Measurements from ENCODE around the gene CDH13. TPM values are rescaled to one million over a fixed set of nuclear protein-coding genes. Genes with fewer than 3 reads are reported as not detected.

Gene CDH13
- polyA plus RNA-seq, 1 donor from 2014 or later = 3.2 TPM

DNA sequence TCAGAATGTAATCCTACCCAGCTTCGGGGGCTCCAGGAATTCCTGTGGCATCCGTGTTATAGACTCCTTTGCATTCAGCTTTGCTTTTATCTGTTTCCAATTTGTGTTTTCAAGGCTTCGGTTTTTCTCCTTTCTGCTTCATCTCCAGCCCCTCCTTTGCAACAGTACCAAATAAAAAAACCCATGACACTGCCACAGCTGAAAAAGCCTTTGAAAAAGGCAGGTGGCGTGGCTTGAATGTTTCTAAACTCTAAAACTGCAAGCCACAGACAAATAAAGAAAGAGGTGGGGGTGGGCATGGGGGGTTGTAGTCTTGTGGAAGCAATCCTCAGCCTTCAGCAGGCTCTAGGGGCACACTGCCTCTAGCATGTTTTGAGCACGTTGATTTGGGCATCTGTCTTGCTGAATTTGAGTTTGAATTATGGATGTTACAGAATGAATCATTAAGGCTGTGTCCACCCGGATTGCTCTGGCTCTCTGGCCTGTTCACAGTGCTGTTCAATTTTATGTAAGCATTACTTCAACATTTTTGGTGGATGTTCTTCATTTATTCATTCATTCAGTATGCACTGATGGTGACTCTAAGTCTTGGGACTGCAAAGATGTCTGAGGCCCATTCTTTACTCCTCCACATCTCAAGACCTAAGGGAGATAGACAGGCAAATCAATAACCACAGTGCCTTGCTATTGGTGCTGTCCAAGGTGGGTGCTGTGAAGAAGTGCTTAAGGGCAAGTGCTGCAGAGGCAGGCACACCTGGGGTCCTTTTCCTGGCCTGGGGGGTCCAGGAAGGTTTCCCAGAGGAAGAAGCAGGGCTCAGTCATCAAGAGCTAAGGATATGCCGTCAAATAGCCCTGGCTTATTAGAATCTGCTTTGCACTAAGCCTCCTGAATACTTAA is 77.4 kb downstream of the CDH13 start:
- H3K27ac ChIP-seq (ENCODE audit: low read length) = no peak overlapping the region
- no peak overlapping the region for H3K4me3 ChIP-seq (ENCODE audit: low read length)
- H3K79me2 ChIP-seq (replicated peaks; ENCODE audit: insufficient read depth, low read length) = no peaks in the 10 kb centered on the region
- no peak overlapping the region for H2AFZ ChIP-seq (ENCODE audit: low read depth, low read length)
- H3K27me3 ChIP-seq (ENCODE audit: insufficient read depth, low read depth, low read length) = no peaks in the 10 kb centered on the region
- H3K9me2 ChIP-seq (ENCODE audit: insufficient read depth, low read length) = no peaks in the 10 kb centered on the region
- H3F3A ChIP-seq (ENCODE audit: insufficient read depth, low read length, poor library complexity, severe bottlenecking) = no peaks in the 10 kb centered on the region
- H3K36me3 ChIP-seq (ENCODE audit: insufficient read depth, low read length) = no peaks in the 10 kb centered on the region
- H3K9ac ChIP-seq (ENCODE audit: low read length) = no peak overlapping the region
- TF ChIP-seq SMC3 (conservative IDR thresholded peaks at IDR 0.05; ENCODE audit: poor library complexity) (no peak), EP300 (conservative IDR thresholded peaks at IDR 0.05; ENCODE audit: poor library complexity, severe bottlenecking) (no peak), TAF1 (IDR thresholded peaks at IDR 0.05; ENCODE audit: low read depth) (no peak), POLR2AphosphoS5 (IDR thresholded peaks at IDR 0.05) (no peak), EZH2 (IDR thresholded peaks at IDR 0.05; ENCODE audit: borderline replicate concordance, insufficient read depth, low read length, poor library complexity, severe bottlenecking) (no peak), RAD21 (conservative IDR thresholded peaks at IDR 0.05) (no peak), MXI1 (conservative IDR thresholded peaks at IDR 0.05; ENCODE audit: poor library complexity, severe bottlenecking) (no peak)
- TF ChIP-seq, protein P1, sequence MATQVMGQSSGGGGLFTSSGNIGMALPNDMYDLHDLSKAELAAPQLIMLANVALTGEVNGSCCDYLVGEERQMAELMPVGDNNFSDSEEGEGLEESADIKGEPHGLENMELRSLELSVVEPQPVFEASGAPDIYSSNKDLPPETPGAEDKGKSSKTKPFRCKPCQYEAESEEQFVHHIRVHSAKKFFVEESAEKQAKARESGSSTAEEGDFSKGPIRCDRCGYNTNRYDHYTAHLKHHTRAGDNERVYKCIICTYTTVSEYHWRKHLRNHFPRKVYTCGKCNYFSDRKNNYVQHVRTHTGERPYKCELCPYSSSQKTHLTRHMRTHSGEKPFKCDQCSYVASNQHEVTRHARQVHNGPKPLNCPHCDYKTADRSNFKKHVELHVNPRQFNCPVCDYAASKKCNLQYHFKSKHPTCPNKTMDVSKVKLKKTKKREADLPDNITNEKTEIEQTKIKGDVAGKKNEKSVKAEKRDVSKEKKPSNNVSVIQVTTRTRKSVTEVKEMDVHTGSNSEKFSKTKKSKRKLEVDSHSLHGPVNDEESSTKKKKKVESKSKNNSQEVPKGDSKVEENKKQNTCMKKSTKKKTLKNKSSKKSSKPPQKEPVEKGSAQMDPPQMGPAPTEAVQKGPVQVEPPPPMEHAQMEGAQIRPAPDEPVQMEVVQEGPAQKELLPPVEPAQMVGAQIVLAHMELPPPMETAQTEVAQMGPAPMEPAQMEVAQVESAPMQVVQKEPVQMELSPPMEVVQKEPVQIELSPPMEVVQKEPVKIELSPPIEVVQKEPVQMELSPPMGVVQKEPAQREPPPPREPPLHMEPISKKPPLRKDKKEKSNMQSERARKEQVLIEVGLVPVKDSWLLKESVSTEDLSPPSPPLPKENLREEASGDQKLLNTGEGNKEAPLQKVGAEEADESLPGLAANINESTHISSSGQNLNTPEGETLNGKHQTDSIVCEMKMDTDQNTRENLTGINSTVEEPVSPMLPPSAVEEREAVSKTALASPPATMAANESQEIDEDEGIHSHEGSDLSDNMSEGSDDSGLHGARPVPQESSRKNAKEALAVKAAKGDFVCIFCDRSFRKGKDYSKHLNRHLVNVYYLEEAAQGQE (IDR thresholded peaks at IDR 0.05; ENCODE audit: borderline replicate concordance) = no peak
- TF ChIP-seq, protein P2, sequence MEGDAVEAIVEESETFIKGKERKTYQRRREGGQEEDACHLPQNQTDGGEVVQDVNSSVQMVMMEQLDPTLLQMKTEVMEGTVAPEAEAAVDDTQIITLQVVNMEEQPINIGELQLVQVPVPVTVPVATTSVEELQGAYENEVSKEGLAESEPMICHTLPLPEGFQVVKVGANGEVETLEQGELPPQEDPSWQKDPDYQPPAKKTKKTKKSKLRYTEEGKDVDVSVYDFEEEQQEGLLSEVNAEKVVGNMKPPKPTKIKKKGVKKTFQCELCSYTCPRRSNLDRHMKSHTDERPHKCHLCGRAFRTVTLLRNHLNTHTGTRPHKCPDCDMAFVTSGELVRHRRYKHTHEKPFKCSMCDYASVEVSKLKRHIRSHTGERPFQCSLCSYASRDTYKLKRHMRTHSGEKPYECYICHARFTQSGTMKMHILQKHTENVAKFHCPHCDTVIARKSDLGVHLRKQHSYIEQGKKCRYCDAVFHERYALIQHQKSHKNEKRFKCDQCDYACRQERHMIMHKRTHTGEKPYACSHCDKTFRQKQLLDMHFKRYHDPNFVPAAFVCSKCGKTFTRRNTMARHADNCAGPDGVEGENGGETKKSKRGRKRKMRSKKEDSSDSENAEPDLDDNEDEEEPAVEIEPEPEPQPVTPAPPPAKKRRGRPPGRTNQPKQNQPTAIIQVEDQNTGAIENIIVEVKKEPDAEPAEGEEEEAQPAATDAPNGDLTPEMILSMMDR (IDR thresholded peaks at IDR 0.05; ENCODE audit: poor library complexity, severe bottlenecking) = no peak
- no peak overlapping the region for H3K4me2 ChIP-seq (ENCODE audit: low read length)
- H4K20me1 ChIP-seq (ENCODE audit: insufficient read depth) = no peaks in the 10 kb centered on the region
- no peaks in the 10 kb centered on the region for H3K9me3 ChIP-seq (ENCODE audit: low read length)

DNA sequence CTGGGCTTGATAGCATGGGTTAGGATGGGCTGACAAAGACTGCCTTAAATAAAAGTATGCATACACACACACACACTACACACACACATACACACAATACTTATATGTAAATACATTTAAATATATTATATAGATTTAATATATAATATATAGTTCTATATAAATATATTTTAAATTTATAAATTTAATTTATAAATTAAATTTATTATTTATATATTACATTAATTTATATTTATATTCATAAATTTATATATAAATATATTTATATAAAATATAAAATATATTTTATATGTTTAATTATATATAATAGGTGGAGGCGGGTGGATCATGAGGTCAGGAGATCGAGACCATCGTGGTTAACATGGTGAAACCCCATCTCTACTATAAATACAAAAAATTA is 83.2 kb downstream of the CDH13 start:
- no peak for TF ChIP-seq EZH2 (IDR thresholded peaks at IDR 0.05; ENCODE audit: borderline replicate concordance, insufficient read depth, low read length, poor library complexity, severe bottlenecking)
- no peak for TF ChIP-seq MXI1 (conservative IDR thresholded peaks at IDR 0.05; ENCODE audit: poor library complexity, severe bottlenecking)
- no peak for TF ChIP-seq EP300 (conservative IDR thresholded peaks at IDR 0.05; ENCODE audit: poor library complexity, severe bottlenecking)
- no peak for TF ChIP-seq TAF1 (IDR thresholded peaks at IDR 0.05; ENCODE audit: low read depth)

More for the DNA sequence above, 83.2 kb downstream of the CDH13 start:
- no peak overlapping the region for H3K9ac ChIP-seq (ENCODE audit: low read length)
- H4K20me1 ChIP-seq (ENCODE audit: insufficient read depth) = no peaks in the 10 kb centered on the region
- H3K36me3 ChIP-seq (ENCODE audit: insufficient read depth, low read length) = no peaks in the 10 kb centered on the region
- no peaks in the 10 kb centered on the region for H3K9me2 ChIP-seq (ENCODE audit: insufficient read depth, low read length)
- H3F3A ChIP-seq (ENCODE audit: insufficient read depth, low read length, poor library complexity, severe bottlenecking) = no peaks in the 10 kb centered on the region
- no peak overlapping the region for H3K27ac ChIP-seq (ENCODE audit: low read length)
- no peaks in the 10 kb centered on the region for H3K9me3 ChIP-seq (ENCODE audit: low read length)
- no peak overlapping the region for H3K4me3 ChIP-seq (ENCODE audit: low read length)
- H3K27me3 ChIP-seq (ENCODE audit: insufficient read depth, low read depth, low read length) = no peaks in the 10 kb centered on the region
- no peak overlapping the region for H2AFZ ChIP-seq (ENCODE audit: low read depth, low read length)
- H3K4me2 ChIP-seq (ENCODE audit: low read length) = no peak overlapping the region
- H3K79me2 ChIP-seq (replicated peaks; ENCODE audit: insufficient read depth, low read length) = no peaks in the 10 kb centered on the region

All from neural cell (in vitro differentiated cells).